HG02840 (cell line): Measurements from ENCODE around the gene RETREG2.
"Not testable (repeated sequence)": the region's sequence is repeated elsewhere in the genome, so short reads cannot be mapped to it uniquely, and the experiment has no call there.

Source experiments
- ATAC-seq: cut with Tn5 transposase; IDR thresholded peaks from one replicate; pipeline ENCODE4 v1.9.1; 2021; ENCODE audit warnings: mild to moderate bottlenecking, moderate library complexity, moderate number of reproducible peaks; ENCODE audit not compliant: unreplicated experiment, low FRiP score

The RETREG2 gene

GRCh38 chr2:219184121-219184520, 6.0 kb downstream of the RETREG2 start:
- ATAC-seq: no peak

GRCh38 chr2:219186754-219187456, 8.8 kb downstream of the RETREG2 start:
- no peak for ATAC-seq

- ATAC-seq: no peak
Observed at GRCh38 chr2:219197388-219197787, 19.3 kb downstream of the RETREG2 start.

GRCh38 chr2:219198974-219199373, 20.9 kb downstream of the RETREG2 start:
- no peak for ATAC-seq

- ATAC-seq: no peak
Observed at GRCh38 chr2:219199470-219200211, 21.6 kb downstream of the RETREG2 start.

- ATAC-seq: not testable (repeated sequence)
Observed at GRCh38 chr2:219200502-219201326, 22.6 kb downstream of the RETREG2 start.

- not testable (repeated sequence) for ATAC-seq
Observed at GRCh38 chr2:219201331-219201730, 23.3 kb downstream of the RETREG2 start.

- no peak for ATAC-seq
Observed at GRCh38 chr2:219204425-219205164, 26.5 kb downstream of the RETREG2 start.

GRCh38 chr2:219205165-219205538, 27.1 kb downstream of the RETREG2 start:
- no peak for ATAC-seq

GRCh38 chr2:219205981-219206327, 27.9 kb downstream of the RETREG2 start:
- ATAC-seq: no peak

- peak; percentile 93 for ATAC-seq
Observed at GRCh38 chr2:219206328-219207133, 28.5 kb downstream of the RETREG2 start, which contains the start of gene ZFAND2B. ZFAND2B (plus strand) TSS chr2:219206782; CDS start chr2:219206988, 206 bp downstream.

- ATAC-seq: no peak
Observed at GRCh38 chr2:219207134-219207883, 29.2 kb downstream of the RETREG2 start.

GRCh38 chr2:219207884-219208740, 30.0 kb downstream of the RETREG2 start:
- ATAC-seq: no peak

- no peak for ATAC-seq
Observed at GRCh38 chr2:219209236-219210195, 31.4 kb downstream of the RETREG2 start.

GRCh38 chr2:219210196-219210885, 32.3 kb downstream of the RETREG2 start:
- no peak for ATAC-seq

GRCh38 chr2:219210886-219211362, 32.8 kb downstream of the RETREG2 start:
- ATAC-seq: no peak
